Ovary (tissue), 9 donors: ENCODE measurements around the gene SUCLG1. TPM values are rescaled to one million over a fixed set of nuclear protein-coding genes. Genes with fewer than 3 reads are reported as not detected.

Experiments
- DNase-seq, 5 donors: peaks; one replicate each; pipeline ENCODE4 v3.0.0-alpha.2; 2019 to 2020
- H3K27ac ChIP-seq, 2 donors: fragments of 200-600 bp; one replicate each; pipeline versions ENCODE4 v1.5.1 to v1.8.0; 2019 to 2022
- H3K27me3 ChIP-seq: fragments of 200-600 bp; one replicate; pipeline ENCODE4 v1.8.0; 2022
- H3K36me3 ChIP-seq: fragments of 200-600 bp; sonication (generic); one replicate; pipeline ENCODE4 v1.5.1; 2019
- H3K4me1 ChIP-seq: one replicate; pipeline ENCODE4 v1.8.1; 2013; ENCODE audit warnings: mild to moderate bottlenecking, moderate library complexity; ENCODE audit not compliant: insufficient read depth
- H3K4me3 ChIP-seq: fragments of 200-600 bp; sonication (generic); one replicate; pipeline ENCODE4 v1.5.1; 2017
- H3K9me3 ChIP-seq, 2 donors: fragments of 200-600 bp in 1 of 2; sonication (generic) in 1 of 2; one replicate each; pipeline versions ENCODE4 v1.5.1 to v1.8.1; 2013 to 2019; ENCODE audit warnings: mild to moderate bottlenecking in 1 of 2, moderate library complexity in 1 of 2
- EP300 ChIP-seq: sonication (generic); formaldehyde crosslinking; IDR thresholded peaks from one replicate; pipeline ENCODE4 v1.6.1; 2017; ENCODE audit warnings: antibody characterized with exemption
- POLR2A ChIP-seq: fragments of 450-650 bp; IDR thresholded peaks from one replicate; pipeline ENCODE4 v1.6.1; 2017; ENCODE audit warnings: antibody characterized with exemption, mild to moderate bottlenecking, moderate library complexity
- WGBS, 3 donors: extraction: QIAGEN DNeasy Blood & Tissue Kit in 1 of 3; methylation state at CpG; one replicate each; pipeline versions ENCODE4 v1.1.5 to v1.1.7; 2013 to 2017; 5-methylcytosine and 5-hydroxymethylcytosine counted together
- intact Hi-C, 4 donors: fragments of 100-400 bp; cut with DNase I; formaldehyde crosslinking; loops; one replicate each; pipeline versions ENCODE4 v1.11.0 to v1.15.1; 2022 to 2023
- polyA plus RNA-seq, 2 donors: library from polyadenylated mRNA; stranded (reverse); fragments of 200-250 nt in 1 of 2; fragments of 350-450 nt in 1 of 2; fragmentation: Illumina TruSeq in 1 of 2; extraction: RNeasy Lipid Tissue Mini Kit (QIAGEN cat#74804) in 1 of 2; gene quantifications; one replicate each; pipeline ENCODE4 v1.2.3, GENCODE V29; 2013 to 2014
- total RNA-seq, 7 donors: library from RNA; depleted of rRNA in 2 of 7; stranded (reverse); fragments of >200 nt in 2 of 7; fragmentation: NEBNext Ultra II Directional in 3 of 7; extraction: Animal tissue kit (Norgen Biotek cat#: 25700) in 3 of 7; gene quantifications; one replicate each; pipeline versions ENCODE4 v1.1.0 to v1.2.4, GENCODE V29; 2016 to 2023
- TF ChIP-seq, protein P1 (sequence below), 3 donors: fragments of 450-650 bp in 2 of 3; fragments of 200-600 bp in 1 of 3; IDR thresholded peaks; one replicate each; pipeline versions ENCODE4 v1.5.1 to v1.8.0; 2016 to 2022; ENCODE audit warnings: antibody characterized with exemption in 3 of 3, mild to moderate bottlenecking in 1 of 3
- donor health status: DM: no; HTN: no; CAD: no; lungs with moderate emphysema.
- donor health status: DM: no; HTN: no; CAD: no.
- donor health status: Bipolar disorder and iron deficiency.
- donor health status: DM: yes; HTN: yes; CAD: no.
- donor health status: DM: no; HTN: no; CAD: no.
- donor health status: DM: yes; HTN: yes; CAD: no.

The SUCLG1 gene
- total and polyA plus RNA-seq, 9 donors = 33.4 to 111 (median 56.4) TPM

DNA sequence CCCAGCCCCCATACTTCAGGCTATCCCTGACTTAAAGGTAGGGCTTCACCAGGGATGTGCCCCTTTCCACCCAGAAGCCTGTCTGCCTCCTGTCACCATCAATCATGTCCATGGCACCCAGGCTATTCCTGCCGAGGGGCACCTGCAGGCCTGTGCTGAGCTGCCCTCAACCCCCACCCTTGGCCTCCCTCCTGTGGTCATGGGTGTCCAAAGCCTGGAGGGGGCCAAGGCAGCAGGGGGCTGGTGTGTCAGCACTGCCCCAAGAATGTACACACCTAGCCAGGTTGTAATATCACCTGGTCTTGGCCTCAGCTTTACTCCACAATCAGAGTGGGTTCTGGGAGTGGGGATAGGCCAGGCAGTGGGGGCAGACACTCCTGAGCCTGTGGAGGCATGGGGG lies 69.3 kb downstream of the SUCLG1 start:
- no peak for TF ChIP-seq POLR2A
- Histone ChIP-seq H3K27ac (no peak overlapping the region), H3K27me3 (no peaks in the 10 kb centered on the region), H3K4me1 (no peaks in the 10 kb centered on the region), H3K36me3 (no peaks in the 10 kb centered on the region), H3K9me3 (peaks cover 0 to 2% of the 10 kb centered on the region in 2 donors), H3K4me3 (no peak overlapping the region)
- WGBS, 3 donors = 38 to 50% (median 42%) methylated on average over 1 of the region's 1 CpG
- intact Hi-C loops = no loop called here
- no peak for DNase-seq

DNA sequence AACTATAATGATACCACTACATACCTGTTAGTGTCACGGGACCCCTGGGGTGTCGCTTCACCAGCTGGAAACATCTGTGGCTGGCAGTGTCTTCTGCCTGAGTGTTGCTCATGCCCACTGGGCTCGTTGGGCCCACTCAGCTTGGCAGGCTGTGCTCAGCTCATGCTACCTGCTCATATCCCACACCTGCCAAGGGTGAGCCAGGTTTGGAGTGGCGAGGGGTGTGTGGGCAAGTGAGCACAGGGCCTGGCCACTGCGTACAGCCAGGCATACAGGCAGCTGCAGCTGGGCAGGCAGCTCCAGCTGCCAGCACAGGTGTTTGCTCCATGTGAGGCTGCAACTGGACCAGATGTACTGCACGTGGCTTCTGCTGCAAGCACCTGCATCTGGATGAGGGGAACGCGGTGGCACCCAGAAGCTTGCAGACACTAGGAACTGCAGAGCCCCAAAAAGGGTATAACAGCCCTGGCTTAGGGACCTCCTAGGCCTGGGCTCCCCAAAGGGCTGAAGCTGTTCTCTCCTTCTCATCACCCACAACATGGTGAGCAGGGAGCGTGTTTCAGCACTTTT lies 70.1 kb downstream of the SUCLG1 start:
- WGBS, 3 donors = 80 to 81% (median 80%) methylated on average over 9 of the region's 9 CpGs
- no peaks in the 10 kb centered on the region for H3K27me3 ChIP-seq
- H3K9me3 ChIP-seq = peaks cover 0 to 2% of the 10 kb centered on the region in 2 donors
- H3K36me3 ChIP-seq = no peaks in the 10 kb centered on the region
- H3K27ac ChIP-seq = no peak overlapping the region
- no peak overlapping the region for H3K4me3 ChIP-seq
- no peaks in the 10 kb centered on the region for H3K4me1 ChIP-seq
- intact Hi-C loops = no loop called here
- DNase-seq = no peak
- TF ChIP-seq, protein P1, sequence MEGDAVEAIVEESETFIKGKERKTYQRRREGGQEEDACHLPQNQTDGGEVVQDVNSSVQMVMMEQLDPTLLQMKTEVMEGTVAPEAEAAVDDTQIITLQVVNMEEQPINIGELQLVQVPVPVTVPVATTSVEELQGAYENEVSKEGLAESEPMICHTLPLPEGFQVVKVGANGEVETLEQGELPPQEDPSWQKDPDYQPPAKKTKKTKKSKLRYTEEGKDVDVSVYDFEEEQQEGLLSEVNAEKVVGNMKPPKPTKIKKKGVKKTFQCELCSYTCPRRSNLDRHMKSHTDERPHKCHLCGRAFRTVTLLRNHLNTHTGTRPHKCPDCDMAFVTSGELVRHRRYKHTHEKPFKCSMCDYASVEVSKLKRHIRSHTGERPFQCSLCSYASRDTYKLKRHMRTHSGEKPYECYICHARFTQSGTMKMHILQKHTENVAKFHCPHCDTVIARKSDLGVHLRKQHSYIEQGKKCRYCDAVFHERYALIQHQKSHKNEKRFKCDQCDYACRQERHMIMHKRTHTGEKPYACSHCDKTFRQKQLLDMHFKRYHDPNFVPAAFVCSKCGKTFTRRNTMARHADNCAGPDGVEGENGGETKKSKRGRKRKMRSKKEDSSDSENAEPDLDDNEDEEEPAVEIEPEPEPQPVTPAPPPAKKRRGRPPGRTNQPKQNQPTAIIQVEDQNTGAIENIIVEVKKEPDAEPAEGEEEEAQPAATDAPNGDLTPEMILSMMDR (IDR thresholded peaks at IDR 0.05) = no peak
- TF ChIP-seq EP300 = no peak

DNA sequence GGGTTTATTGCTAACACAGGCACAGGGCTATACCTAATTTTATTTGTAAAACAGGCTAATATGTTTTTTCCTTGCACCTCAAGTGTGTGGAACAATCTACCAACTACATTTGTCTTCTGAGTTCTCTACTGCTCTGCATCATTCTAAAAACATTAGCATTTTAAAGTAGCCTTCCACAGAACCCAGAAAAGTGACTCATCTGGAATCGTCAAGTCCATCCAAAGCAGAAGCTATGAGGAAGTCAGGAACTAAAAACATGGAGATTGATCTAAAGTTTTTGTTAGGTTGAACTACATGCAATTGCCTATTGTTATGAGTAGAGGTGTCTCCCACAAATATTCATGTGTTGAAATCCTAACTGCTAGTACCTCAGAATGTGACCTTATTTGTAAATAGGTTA lies 70.9 kb downstream of the SUCLG1 start:
- no peaks in the 10 kb centered on the region for H3K27me3 ChIP-seq
- no peak for DNase-seq
- H3K4me1 ChIP-seq = no peaks in the 10 kb centered on the region
- intact Hi-C loops = no loop called here
- TF ChIP-seq POLR2A (no peak), EP300 (no peak)
- TF ChIP-seq, protein P1 (IDR thresholded peaks at IDR 0.05) = no peak
- H3K36me3 ChIP-seq = no peaks in the 10 kb centered on the region
- 50 to 62% (median 58%) methylated on average over 1 of the region's 1 CpG for WGBS, 3 donors
- peaks cover 0 to 2% of the 10 kb centered on the region in 2 donors for H3K9me3 ChIP-seq
- H3K27ac ChIP-seq = no peak overlapping the region
- no peak overlapping the region for H3K4me3 ChIP-seq

DNA sequence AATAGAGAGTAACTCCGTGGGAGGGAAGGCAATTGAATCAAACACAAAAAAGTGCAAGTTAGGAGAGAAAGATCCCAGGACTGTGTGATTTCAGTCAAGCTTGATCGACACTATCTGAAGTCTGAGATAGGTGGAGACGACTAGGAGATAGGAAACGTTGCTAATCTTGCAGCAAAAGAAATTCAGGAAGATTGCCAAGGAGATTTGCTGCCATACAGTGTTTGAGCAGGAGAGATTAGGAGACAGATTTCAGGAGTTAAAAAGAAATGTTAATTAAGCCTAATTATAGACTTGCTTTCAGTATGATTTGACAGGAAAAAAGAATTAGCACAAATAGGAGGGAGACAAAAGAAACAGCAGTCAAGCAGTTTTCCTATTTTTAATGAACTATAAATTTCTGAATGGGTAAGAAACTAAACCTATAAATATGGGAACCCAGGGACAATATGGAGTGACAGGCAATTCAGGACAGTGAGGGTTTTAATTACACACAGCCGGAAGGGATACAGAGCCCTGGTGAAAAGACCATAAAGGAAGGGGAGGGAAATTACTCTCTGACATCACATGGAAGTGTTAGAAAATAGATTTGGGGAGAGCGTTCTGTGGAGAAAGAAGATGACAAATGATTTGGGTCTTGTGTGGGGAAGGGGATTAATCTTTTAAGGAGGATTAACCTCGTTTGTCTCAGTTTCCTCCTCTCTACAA lies 72.6 kb downstream of the SUCLG1 start:
- no peak for DNase-seq
- TF ChIP-seq, protein P1 (IDR thresholded peaks at IDR 0.05) = no peak
- TF ChIP-seq EP300 = no peak
- no peak for TF ChIP-seq POLR2A
- 4 to 10% (median 6%) methylated on average over 7 of the region's 7 CpGs for WGBS, 3 donors
- Histone ChIP-seq H3K4me1 (no peaks in the 10 kb centered on the region), H3K4me3 (no peak overlapping the region), H3K36me3 (no peaks in the 10 kb centered on the region), H3K9me3 (peaks cover 0 to under 1% of the 10 kb centered on the region in 2 donors), H3K27me3 (no peaks in the 10 kb centered on the region), H3K27ac (no peak overlapping the region)
- intact Hi-C loops = no loop called here

DNA sequence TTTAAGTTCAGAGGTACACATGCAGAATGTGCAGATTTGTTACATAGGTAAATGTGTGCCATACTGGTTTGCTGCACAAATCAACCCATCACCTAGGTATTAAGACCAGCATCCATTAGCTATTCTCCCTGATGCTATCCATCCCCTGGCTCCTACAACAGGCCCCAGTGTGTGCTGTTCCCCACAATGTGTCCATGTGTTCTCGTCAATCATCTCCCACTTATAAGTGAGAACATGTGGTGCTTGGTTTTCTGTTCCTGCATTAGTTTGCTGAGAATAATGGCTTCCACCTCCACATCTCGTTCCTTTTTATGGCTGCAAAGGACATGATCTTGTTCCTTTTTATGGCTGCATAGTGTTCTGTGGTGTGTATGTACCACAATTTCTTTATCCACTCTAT lies 75.8 kb downstream of the SUCLG1 start:
- TF ChIP-seq POLR2A (no peak), EP300 (no peak)
- TF ChIP-seq, protein P1 (IDR thresholded peaks at IDR 0.05) = no peak
- intact Hi-C loops = no loop called here
- H3K27ac ChIP-seq = no peak overlapping the region
- no peaks in the 10 kb centered on the region for H3K27me3 ChIP-seq
- no peak for DNase-seq
- H3K36me3 ChIP-seq = no peaks in the 10 kb centered on the region
- H3K4me3 ChIP-seq = no peak overlapping the region
- 72 to 83% (median 81%) methylated on average over 2 of the region's 2 CpGs for WGBS, 3 donors
- no peaks in the 10 kb centered on the region for H3K9me3 ChIP-seq
- no peaks in the 10 kb centered on the region for H3K4me1 ChIP-seq
